Measurements from ENCODE around the gene DHRSX.
"Not testable (repeated sequence)": the region's sequence is repeated elsewhere in the genome, so short reads cannot be mapped to it uniquely, and the experiment has no call there.

The DHRSX gene

GRCh38 chrX:2474280-2474962 lies 26.4 kb downstream of the DHRSX start:
- no peak for DNase-seq

GRCh38 chrX:2473064-2473463 lies 27.7 kb downstream of the DHRSX start:
- not testable (repeated sequence) for DNase-seq

- no peak for DNase-seq
Measured at GRCh38 chrX:2471641-2472040, 29.1 kb downstream of the DHRSX start.

- not testable (repeated sequence) for DNase-seq
Measured at GRCh38 chrX:2471126-2471525, 29.6 kb downstream of the DHRSX start.

- DNase-seq, result not testable (repeated sequence)
Measured at GRCh38 chrX:2469852-2470251, 30.9 kb downstream of the DHRSX start.

- no peak for DNase-seq
Measured at GRCh38 chrX:2469196-2469685, 31.5 kb downstream of the DHRSX start.

GRCh38 chrX:2468261-2469195 lies 32.2 kb downstream of the DHRSX start:
- no peak for DNase-seq

- DNase-seq, result no peak
Measured at GRCh38 chrX:2466876-2467656, 33.7 kb downstream of the DHRSX start.

GRCh38 chrX:2464677-2465166 lies 36.1 kb downstream of the DHRSX start:
- DNase-seq, result no peak

GRCh38 chrX:2463973-2464676 lies 36.7 kb downstream of the DHRSX start:
- no peak for DNase-seq

GRCh38 chrX:2463481-2463880 lies 37.3 kb downstream of the DHRSX start:
- not testable (repeated sequence) for DNase-seq

GRCh38 chrX:2462780-2463179 lies 38.0 kb downstream of the DHRSX start:
- DNase-seq, result no peak

- no peak for DNase-seq
Measured at GRCh38 chrX:2462074-2462473, 38.7 kb downstream of the DHRSX start.

- no peak for DNase-seq
Measured at GRCh38 chrX:2461711-2462016, 39.1 kb downstream of the DHRSX start.

- DNase-seq, result not testable (repeated sequence)
Measured at GRCh38 chrX:2460821-2461710, 39.7 kb downstream of the DHRSX start.

- DNase-seq, result not testable (repeated sequence)
Measured at GRCh38 chrX:2460048-2460447, 40.7 kb downstream of the DHRSX start.

GRCh38 chrX:2458309-2458708 lies 42.5 kb downstream of the DHRSX start:
- no peak for DNase-seq

GRCh38 chrX:2457289-2458133 lies 43.3 kb downstream of the DHRSX start:
- DNase-seq, result no peak

- DNase-seq, result not testable (repeated sequence)
Measured at GRCh38 chrX:2456091-2456490, 44.7 kb downstream of the DHRSX start.

GRCh38 chrX:2454620-2455019 lies 46.2 kb downstream of the DHRSX start:
- DNase-seq, result not testable (repeated sequence)
